HCT116 (cell line): ENCODE results near the gene EI24. TPM values are rescaled to one million over a fixed set of nuclear protein-coding genes. Genes with fewer than 3 reads are reported as not detected.

Source experiments
- ATAC-seq: fragments of 200-7000 bp; cut with Tn5 transposase; 2 replicates; pipeline ENCODE4 v1.9.1; 2020; ENCODE audit warnings: mild to moderate bottlenecking, moderate library complexity
- BruUV-seq: library from RNA; stranded (reverse); fragments of 400-500 nt; replicated peaks from 2 replicates; lab custom pipeline; 2021; lab: Mats Ljungman, UMichigan
- CTCF ChIA-PET: fragments of 300-600 bp; sonication (Branson Sonifier 250); formaldehyde crosslinking; loops from one replicate; lab custom pipeline; 2021; ENCODE audit warnings: antibody characterized with exemption; lab: Charles Lee
- POLR2A ChIA-PET: fragments of 300-600, 350-600 bp; sonication (Branson Sonifier 250); formaldehyde crosslinking; loops from one replicate; lab custom pipeline; 2021; ENCODE audit warnings: antibody characterized with exemption; lab: Charles Lee
- RAD21 ChIA-PET, 2 experiments: fragments of 300-600 bp; sonication (Branson Sonifier 250); formaldehyde crosslinking; loops; one replicate each; lab custom pipeline; 2023; ENCODE audit warnings: low total read pairs in 2 of 2; ENCODE audit not compliant: uncharacterized antibody in 2 of 2, unreplicated experiment in 2 of 2, low non-redundant PET in 1 of 2; lab: Charles Lee
- DNase-seq: peaks from one replicate; pipeline ENCODE4 v3.0.0-alpha.2; 2010; ENCODE audit warnings: low read depth, low spot score
- H2AFZ ChIP-seq: fragments of 200-600 bp; shearing (Covaris generic), sonication (generic); 2 replicates; pipeline ENCODE4 v1.6.1; 2017; ENCODE audit warnings: low read depth, mixed run types, mixed read lengths, antibody characterized with exemption, low read length; ENCODE audit not compliant: poor library complexity, severe bottlenecking
- H3K27ac ChIP-seq: 2 replicates; pipeline ENCODE4 v1.5.1; 2012; ENCODE audit warnings: low read depth, low read length
- H3K27me3 ChIP-seq: fragments of 200-600 bp; sonication (generic); 2 replicates; pipeline ENCODE4 v1.6.1; 2016; ENCODE audit warnings: mixed run types, low read length, mixed read lengths; ENCODE audit not compliant: insufficient read depth
- H3K36me3 ChIP-seq, 2 experiments: fragments of 200-500 bp in 1 of 2; fragments of 200-600 bp in 1 of 2; sonication (Bioruptor generic) in 1 of 2; sonication (generic) in 1 of 2; 2 replicates each; pipeline versions ENCODE4 v1.5.1 to v1.6.1; 2014 to 2016; ENCODE audit warnings: low read length in 2 of 2, inconsistent platforms in 1 of 2, mixed read lengths in 1 of 2, mixed run types in 1 of 2; ENCODE audit not compliant: insufficient read depth in 2 of 2, control insufficient read depth in 1 of 2
- H3K4me1 ChIP-seq, 2 experiments: fragments of 200-600 bp in 1 of 2; sonication (generic) in 1 of 2; 2 replicates each; pipeline versions ENCODE4 v1.5.1 to v1.6.1; 2012 to 2017; ENCODE audit warnings: low read length in 2 of 2, inconsistent platforms in 1 of 2, mild to moderate bottlenecking in 1 of 2, mixed read lengths in 1 of 2, mixed run types in 1 of 2, moderate library complexity in 1 of 2; ENCODE audit not compliant: insufficient read depth in 2 of 2, control insufficient read depth in 1 of 2
- H3K4me2 ChIP-seq: fragments of 200-600 bp; sonication (generic); 2 replicates; pipeline ENCODE4 v1.6.1; 2017; ENCODE audit warnings: mixed run types, low read length, mixed read lengths
- H3K4me3 ChIP-seq, 2 experiments: fragments of 200-600 bp in 1 of 2; sonication (generic) in 1 of 2; replicated peaks in 1 of 2; 2 replicates each; pipeline ENCODE4 v1.5.1; 2011 to 2016; ENCODE audit warnings: low read length in 2 of 2, control low read depth in 1 of 2, low read depth in 1 of 2, mild to moderate bottlenecking in 1 of 2, mixed read lengths in 1 of 2, mixed run types in 1 of 2
- H3K79me2 ChIP-seq: fragments of 200-600 bp; sonication (generic); 2 replicates; pipeline ENCODE4 v1.6.1; 2017; ENCODE audit warnings: mild to moderate bottlenecking, mixed run types, low read length, moderate library complexity, mixed read lengths; ENCODE audit not compliant: insufficient read depth
- H3K9ac ChIP-seq: fragments of 200-600 bp; sonication (generic); 2 replicates; pipeline ENCODE4 v1.6.1; 2016; ENCODE audit warnings: low read length, mixed read lengths
- H3K9me2 ChIP-seq: fragments of 200-600 bp; sonication (generic), shearing (Covaris generic); 2 replicates; pipeline ENCODE4 v1.6.1; 2017; ENCODE audit warnings: mixed run types, mild to moderate bottlenecking, moderate library complexity; ENCODE audit not compliant: insufficient read depth
- H3K9me3 ChIP-seq, 2 experiments: fragments of 200-500 bp in 1 of 2; fragments of 200-600 bp in 1 of 2; sonication (Bioruptor generic) in 1 of 2; sonication (generic) in 1 of 2; 2 replicates each; pipeline ENCODE4 v1.6.1; 2014 to 2017; ENCODE audit warnings: low read length in 2 of 2, mixed read lengths in 2 of 2, inconsistent platforms in 1 of 2, low read depth in 1 of 2, mild to moderate bottlenecking in 1 of 2, mixed run types in 1 of 2, moderate library complexity in 1 of 2; ENCODE audit not compliant: control insufficient read depth in 1 of 2, insufficient read depth in 1 of 2
- H4K20me1 ChIP-seq: fragments of 200-600 bp; sonication (generic), shearing (Covaris generic); 2 replicates; pipeline ENCODE4 v1.6.1; 2017; ENCODE audit warnings: mixed run types, mild to moderate bottlenecking, moderate library complexity; ENCODE audit not compliant: insufficient read depth
- ATF3 ChIP-seq: IDR thresholded peaks from 2 replicates; pipeline ENCODE4 v1.6.1; 2012
- CEBPB ChIP-seq: IDR thresholded peaks from 2 replicates; pipeline ENCODE4 v1.6.1; 2012; ENCODE audit warnings: low read depth
- ELF1 ChIP-seq: IDR thresholded peaks from 2 replicates; pipeline ENCODE4 v1.6.1; 2012; ENCODE audit warnings: low read depth, borderline replicate concordance
- EZH2 ChIP-seq: fragments of 200-600 bp; sonication (generic); IDR thresholded peaks from 2 replicates; pipeline ENCODE4 v1.6.1; 2017; ENCODE audit warnings: antibody characterized with exemption, mixed run types
- EZH2phosphoT487 ChIP-seq: fragments of 200-600 bp; IDR thresholded peaks from 2 replicates; pipeline ENCODE4 v1.6.1; 2018; ENCODE audit warnings: antibody characterized with exemption, borderline replicate concordance
- FOSL1 ChIP-seq: IDR thresholded peaks from 2 replicates; pipeline ENCODE4 v1.6.1; 2012; ENCODE audit warnings: low read depth
- POLR2A ChIP-seq: IDR thresholded peaks from 2 replicates; pipeline ENCODE4 v1.7.0; 2011; ENCODE audit warnings: borderline replicate concordance; ENCODE audit not compliant: insufficient read depth, insufficient read length; ENCODE audit errors: extremely low read depth
- SP1 ChIP-seq: IDR thresholded peaks from 2 replicates; pipeline ENCODE4 v1.6.1; 2012; ENCODE audit warnings: low read depth
- SRF ChIP-seq: IDR thresholded peaks from 2 replicates; pipeline ENCODE4 v1.6.1; 2012; ENCODE audit warnings: low read depth
- YY1 ChIP-seq: IDR thresholded peaks from 2 replicates; pipeline ENCODE4 v1.6.1; 2011; ENCODE audit warnings: low read length, low read depth, moderate library complexity, mild to moderate bottlenecking; ENCODE audit not compliant: insufficient replicate concordance; ENCODE audit errors: extremely low read depth
- ZBTB33 ChIP-seq: IDR thresholded peaks from 2 replicates; pipeline ENCODE4 v1.6.1; 2011; ENCODE audit warnings: mild to moderate bottlenecking, low read length, moderate library complexity; ENCODE audit not compliant: insufficient replicate concordance; ENCODE audit errors: extremely low read depth
- ZFX ChIP-seq: fragments of 450-650 bp; IDR thresholded peaks from 2 replicates; pipeline ENCODE4 v1.6.1; 2017
- intact Hi-C: fragments of 100-400 bp; cut with micrococcal nuclease; formaldehyde crosslinking; loops from 2 replicates; pipeline ENCODE4 v1.10.0; 2022
- total RNA-seq: library from RNA; stranded (reverse); gene quantifications from one replicate; pipeline ENCODE4 v1.2.1, GENCODE V29; 2021; ENCODE audit not compliant: unreplicated experiment
- TF ChIP-seq, protein P1 (sequence below): IDR thresholded peaks from 2 replicates; pipeline ENCODE4 v1.6.1; 2012; ENCODE audit warnings: low read depth
- TF ChIP-seq, protein P2 (sequence below): IDR thresholded peaks from 2 replicates; pipeline ENCODE4 v1.6.1; 2012

EI24 gene
- total RNA-seq, 1 experiment from 2014 or later: 130 TPM

DNA sequence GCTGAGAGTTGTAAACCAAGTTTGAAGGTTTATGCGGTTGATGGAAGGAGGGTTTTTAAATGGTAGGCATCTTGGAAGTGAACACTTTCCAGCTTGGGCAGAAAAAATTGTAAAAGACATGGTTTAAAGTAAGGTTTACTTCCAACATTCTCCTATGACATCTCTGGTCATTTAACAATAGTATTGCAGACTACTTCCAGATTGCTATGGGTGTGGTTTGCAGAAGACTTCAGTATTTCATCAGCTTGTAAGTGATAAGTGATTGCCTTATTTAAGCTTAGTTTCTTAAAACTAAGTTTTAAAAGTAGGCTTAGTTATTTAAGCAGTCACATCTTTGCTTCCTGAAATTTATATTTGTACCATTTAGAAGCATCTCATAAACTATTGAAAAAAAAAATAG lies 16.2 kb downstream of the EI24 start:
- Histone ChIP-seq H3K27ac (no peak overlapping the region), H3K9me2 (no peaks in the 10 kb centered on the region), H3K79me2 (no peaks in the 10 kb centered on the region)
- POLR2A ChIA-PET: no interaction called here
- CTCF ChIA-PET: no interaction called here
- no peak for DNase-seq
- intact Hi-C loops: no loop called here
- RAD21 ChIA-PET: no interaction called here
- no peak for TF ChIP-seq SP1
- no peak for TF ChIP-seq POLR2A
- TF ChIP-seq ZFX: no peak
- no peak for TF ChIP-seq FOSL1
- no peak for TF ChIP-seq ELF1
- TF ChIP-seq, protein P1, sequence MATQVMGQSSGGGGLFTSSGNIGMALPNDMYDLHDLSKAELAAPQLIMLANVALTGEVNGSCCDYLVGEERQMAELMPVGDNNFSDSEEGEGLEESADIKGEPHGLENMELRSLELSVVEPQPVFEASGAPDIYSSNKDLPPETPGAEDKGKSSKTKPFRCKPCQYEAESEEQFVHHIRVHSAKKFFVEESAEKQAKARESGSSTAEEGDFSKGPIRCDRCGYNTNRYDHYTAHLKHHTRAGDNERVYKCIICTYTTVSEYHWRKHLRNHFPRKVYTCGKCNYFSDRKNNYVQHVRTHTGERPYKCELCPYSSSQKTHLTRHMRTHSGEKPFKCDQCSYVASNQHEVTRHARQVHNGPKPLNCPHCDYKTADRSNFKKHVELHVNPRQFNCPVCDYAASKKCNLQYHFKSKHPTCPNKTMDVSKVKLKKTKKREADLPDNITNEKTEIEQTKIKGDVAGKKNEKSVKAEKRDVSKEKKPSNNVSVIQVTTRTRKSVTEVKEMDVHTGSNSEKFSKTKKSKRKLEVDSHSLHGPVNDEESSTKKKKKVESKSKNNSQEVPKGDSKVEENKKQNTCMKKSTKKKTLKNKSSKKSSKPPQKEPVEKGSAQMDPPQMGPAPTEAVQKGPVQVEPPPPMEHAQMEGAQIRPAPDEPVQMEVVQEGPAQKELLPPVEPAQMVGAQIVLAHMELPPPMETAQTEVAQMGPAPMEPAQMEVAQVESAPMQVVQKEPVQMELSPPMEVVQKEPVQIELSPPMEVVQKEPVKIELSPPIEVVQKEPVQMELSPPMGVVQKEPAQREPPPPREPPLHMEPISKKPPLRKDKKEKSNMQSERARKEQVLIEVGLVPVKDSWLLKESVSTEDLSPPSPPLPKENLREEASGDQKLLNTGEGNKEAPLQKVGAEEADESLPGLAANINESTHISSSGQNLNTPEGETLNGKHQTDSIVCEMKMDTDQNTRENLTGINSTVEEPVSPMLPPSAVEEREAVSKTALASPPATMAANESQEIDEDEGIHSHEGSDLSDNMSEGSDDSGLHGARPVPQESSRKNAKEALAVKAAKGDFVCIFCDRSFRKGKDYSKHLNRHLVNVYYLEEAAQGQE: no peak
- no peak for TF ChIP-seq ZBTB33
- no peak for TF ChIP-seq EZH2
- no peak for TF ChIP-seq EZH2phosphoT487
- no peak for TF ChIP-seq ATF3
- no peak for TF ChIP-seq YY1
- no peak for TF ChIP-seq SRF
- no peak for TF ChIP-seq CEBPB
- TF ChIP-seq, protein P2, sequence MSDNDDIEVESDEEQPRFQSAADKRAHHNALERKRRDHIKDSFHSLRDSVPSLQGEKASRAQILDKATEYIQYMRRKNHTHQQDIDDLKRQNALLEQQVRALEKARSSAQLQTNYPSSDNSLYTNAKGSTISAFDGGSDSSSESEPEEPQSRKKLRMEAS: no peak
- TF ChIP-seq, all 23 proteins: peak for 0
- H3K9me3 ChIP-seq: no peaks in the 10 kb centered on the region
- H3K27me3 ChIP-seq: no peaks in the 10 kb centered on the region
- BruUV-seq: no TSS peak
- peaks cover 6 to 14% of the 10 kb centered on the region in 2 experiments; a peak in 3 of 4 replicates for H3K4me1 ChIP-seq
- H2AFZ ChIP-seq: no peak overlapping the region
- ATAC-seq: no peak
- H3K9ac ChIP-seq: no peak overlapping the region
- H3K4me2 ChIP-seq: no peak overlapping the region
- peaks cover 4 to 27% of the 10 kb centered on the region in 2 experiments; a peak in 3 of 4 replicates for H3K36me3 ChIP-seq
- H4K20me1 ChIP-seq: no peaks in the 10 kb centered on the region
- no peak overlapping the region for H3K4me3 ChIP-seq
